SIG-M5 (cell line): ENCODE results near the gene ZC3H7A.
"Not testable (repeated sequence)": the region's sequence is repeated elsewhere in the genome, so short reads cannot be mapped to it uniquely, and the experiment has no call there.

Experiments used
- DNase-seq: peaks from one replicate; lab custom pipeline; 2025; lab: John Stamatoyannopoulos, UW

ZC3H7A gene

DNA sequence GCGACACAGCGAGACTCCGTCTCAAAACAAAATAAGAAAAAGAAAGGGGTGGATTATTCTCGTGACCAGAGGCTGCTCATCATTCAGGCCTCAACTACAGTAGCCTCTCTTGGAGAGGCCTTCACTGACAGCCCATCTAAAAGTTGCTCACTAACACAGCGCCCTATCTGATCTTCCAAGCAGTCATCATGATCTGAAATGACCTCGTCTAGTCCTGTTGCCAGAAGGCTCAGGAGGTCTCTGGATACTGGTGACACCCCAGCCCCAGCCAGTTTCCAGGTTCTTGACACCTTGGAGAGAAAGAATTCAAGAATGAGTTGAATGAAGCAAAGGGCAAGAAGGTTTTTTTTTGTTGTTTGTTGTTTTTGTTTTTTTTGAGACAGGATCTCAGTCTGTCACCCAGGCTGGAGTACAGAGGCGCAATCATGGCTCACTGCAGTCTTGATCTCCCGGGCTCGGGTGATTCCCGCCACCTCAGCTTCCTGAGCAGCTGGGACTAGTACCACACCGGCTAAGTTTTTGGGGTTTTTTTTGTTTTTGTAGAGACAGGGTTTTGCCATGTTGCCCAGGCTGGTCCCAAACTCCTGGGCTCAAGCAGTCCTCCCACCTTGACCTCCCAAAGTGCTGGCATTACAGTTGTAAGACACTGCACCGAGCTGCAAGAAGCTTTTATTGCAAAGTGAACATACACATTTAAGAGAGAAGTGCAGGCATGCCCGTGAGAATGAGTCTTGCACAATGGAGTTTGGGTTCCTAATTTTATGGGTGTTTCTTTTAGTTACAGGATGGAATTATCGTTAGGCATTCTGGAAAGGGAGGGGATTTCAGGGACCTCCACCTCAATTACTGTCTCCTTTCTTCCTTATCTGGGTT is 2.7 kb upstream of the ZC3H7A start:
- DNase-seq, result no peak

DNA sequence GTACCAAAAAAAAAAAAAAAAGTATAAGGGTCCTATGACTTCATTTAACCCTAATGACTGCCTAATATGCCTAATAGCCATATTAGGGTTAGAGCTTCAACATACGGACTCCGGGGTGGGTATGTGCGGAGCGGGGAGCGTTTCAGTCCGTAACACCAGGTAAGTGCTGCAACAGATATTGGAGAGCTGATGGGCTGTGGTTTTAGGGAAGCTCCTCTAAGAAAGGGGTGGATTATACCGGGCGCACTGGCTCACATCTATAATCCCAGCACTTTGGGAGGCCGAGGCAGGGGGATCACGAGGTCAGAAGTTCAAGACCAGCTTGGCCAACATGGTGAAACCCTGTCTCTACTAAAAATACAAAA is 1.9 kb upstream of the ZC3H7A start:
- DNase-seq, result no peak

DNA sequence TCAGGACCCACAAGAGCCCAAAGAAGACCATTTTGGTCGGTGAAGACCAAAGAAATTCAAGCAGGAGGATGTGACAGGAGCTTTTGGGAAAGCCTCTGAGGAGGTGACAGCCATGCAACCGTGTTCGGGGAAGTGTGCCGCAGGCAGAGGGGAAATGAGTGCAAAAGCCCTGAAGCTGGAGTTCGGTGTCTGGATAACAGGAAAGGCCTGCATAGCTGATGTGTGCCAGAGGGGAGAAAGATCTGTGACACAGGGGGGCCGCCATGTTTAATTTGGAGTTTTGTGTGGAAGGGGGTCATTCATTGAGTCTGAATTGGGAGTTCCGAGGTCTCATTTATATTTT is 870 bp upstream of the ZC3H7A start:
- DNase-seq, result no peak

DNA sequence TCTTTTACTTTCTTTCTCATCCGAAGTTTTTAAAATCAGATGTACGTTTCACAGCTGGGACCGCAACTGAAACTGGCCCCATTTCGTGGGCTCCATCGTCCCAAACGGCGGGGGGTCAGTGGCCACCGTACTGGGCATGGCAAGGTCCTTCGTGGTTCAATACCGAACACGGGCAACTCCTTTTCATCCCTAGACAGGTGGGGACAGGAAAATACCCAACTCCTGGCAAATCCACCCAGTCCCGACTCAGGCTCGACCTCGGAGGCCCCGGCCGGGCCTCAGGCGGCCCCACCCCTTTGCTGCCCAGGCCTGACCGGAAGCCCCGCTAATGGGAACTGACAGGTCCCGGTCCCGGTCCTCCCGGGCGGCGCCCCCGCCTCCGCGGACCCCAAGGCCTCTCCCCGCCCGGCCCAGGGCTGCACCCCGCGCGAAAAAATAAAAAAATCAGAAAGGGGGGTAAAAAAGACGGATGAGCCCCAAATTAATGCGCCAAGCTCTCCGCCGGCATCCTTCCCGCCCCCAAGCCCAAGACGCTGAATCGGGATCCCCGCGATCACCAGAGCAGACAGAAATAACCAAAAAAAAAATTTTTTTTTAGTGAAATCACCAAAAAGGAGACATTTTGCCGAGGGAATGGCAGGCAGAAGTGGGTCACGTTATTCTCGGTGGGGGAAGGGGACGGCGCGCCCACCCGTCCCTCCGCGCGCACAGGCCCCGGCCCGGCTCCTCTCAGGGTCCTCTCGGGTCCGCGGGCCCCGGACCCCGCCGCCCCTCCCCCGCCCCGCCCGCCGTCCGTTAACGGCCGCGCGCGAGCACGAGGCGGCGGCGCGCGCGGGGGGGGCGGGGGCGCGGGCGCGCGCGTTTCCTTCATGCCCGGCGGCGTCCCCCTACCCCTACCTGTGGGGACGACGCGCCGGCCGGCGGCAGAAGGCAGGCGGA is 562 bp downstream of the ZC3H7A start:
- DNase-seq, result no peak

DNA sequence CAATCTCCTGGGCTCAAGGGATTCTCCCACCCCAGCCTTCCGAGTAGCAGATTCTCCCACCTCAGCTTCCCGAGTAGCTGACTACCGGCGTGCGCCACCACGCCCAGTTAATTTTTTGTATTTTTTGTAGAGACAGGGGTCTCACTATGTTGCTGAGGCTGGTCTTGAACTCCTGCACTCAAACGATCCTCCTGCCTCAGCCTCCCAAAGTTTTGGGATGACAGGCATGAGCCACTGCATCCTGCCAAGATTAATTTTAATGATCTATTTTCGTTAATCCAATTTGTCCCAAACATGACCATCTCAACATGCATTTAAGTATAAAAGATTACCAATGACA is 1.2 kb downstream of the ZC3H7A start:
- no peak for DNase-seq

DNA sequence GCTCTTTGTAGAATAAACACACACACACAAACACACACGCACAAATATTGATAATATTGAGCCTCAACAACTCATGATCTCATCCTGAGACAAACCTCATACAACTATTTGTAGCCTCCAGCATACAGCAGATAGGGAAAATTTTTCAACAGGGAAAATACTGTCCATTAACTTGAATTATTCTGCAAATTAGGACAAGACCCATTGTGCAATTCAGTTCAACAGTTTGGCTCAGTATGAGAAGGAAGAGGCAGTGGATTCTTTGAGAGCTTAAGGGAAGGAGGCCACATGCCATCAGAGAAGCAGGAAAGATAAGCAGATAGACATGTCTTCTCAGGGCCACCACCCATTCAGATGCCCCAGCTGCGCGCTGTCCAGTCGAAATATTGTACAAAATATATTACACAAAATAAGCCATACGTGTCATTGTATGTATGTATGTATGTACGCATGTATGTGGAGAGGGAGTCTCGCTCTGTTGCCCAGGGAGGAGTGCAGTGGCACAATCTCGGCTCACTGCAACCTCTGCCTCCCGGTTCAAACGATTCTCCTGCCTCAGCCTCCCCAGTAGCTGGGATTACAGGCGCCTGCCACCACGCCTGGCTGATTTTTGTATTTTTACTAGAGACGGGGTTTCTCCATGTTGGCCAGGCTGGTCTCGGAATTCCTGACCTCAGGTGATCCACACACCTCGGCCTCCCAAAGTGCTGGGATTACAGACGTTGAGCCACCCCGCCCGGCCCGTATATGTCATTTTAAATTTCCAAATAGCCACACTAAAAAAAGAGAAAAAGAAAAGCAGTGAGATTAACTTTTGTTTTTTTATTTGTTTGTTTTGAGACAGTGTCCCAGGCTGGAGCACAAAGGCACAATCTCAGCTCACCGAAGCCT is 1.8 kb downstream of the ZC3H7A start:
- no peak for DNase-seq

DNA sequence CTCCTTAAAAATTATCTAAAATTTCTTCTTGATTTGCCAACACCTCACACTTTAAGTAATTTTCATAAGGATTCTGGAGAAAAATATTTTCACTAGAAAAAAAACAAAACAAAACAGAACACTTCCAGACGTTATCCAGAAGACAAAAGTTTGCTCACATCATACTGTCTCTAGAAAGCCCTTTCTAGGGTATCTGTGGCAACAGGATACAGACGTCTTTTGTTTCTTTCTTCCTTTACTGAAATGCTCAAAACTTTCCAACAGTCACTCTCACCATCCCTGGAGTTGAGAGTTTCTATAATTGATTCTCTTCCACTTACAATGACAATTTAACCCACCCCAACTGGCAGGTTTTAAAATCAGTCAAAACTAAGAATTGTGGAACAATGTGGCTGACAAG is 2.6 kb downstream of the ZC3H7A start:
- DNase-seq, result no peak

DNA sequence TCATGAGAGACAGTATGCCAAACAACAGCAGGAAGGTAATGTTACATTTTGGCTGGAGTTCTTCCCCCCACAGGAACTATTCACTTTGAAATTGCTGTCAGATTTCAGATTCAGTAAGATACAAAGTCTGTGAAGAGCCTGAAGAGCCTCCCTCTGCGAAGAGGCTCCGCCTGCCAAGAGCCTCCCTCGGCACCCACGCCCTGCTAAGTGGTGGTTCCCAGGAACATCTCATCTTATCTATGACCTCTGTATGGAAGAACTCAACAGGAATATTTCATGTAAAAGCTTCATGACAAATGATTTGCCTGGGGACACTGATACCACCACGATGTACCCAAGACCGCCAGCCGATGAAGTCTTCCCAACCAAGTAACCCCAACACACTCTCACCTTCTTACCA is 3.2 kb downstream of the ZC3H7A start:
- no peak for DNase-seq

DNA sequence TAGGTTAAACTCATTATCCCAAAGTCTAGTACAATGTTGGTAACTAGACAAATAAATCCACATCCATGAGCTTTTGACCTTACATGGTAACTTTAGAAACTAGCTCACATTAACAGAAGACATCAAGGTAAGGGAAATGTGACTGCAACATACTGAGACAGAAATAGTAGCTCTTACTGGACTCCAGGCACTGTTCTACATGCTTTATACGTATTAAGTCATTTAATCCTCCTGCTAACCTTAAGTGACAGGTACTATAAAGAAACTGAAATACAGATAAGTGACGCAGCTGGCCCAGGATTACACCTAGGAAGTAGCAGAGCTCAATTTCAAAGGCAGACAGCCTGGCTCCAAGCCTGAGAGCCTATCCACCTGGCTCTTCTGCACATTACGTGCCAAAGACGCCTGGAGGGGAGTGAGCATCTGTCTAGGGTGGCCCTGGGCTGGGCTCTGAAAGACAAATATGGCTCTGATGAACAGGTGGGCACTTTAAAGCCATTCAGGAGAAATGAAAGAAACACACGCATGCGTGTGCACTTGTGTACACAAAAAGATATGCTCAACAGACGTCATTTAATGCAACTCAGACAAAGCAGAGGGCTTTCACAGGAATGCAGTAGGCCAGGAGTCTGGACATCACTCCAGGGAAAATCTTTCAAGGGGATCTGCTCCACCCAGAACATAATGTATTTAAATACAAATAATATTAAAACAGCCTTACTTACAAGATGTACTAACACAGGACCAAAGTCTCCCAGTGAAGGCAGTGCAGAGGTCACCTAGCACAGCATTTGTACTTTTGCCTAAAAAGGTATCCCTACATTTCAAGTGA is 4.4 kb downstream of the ZC3H7A start:
- no peak for DNase-seq

DNA sequence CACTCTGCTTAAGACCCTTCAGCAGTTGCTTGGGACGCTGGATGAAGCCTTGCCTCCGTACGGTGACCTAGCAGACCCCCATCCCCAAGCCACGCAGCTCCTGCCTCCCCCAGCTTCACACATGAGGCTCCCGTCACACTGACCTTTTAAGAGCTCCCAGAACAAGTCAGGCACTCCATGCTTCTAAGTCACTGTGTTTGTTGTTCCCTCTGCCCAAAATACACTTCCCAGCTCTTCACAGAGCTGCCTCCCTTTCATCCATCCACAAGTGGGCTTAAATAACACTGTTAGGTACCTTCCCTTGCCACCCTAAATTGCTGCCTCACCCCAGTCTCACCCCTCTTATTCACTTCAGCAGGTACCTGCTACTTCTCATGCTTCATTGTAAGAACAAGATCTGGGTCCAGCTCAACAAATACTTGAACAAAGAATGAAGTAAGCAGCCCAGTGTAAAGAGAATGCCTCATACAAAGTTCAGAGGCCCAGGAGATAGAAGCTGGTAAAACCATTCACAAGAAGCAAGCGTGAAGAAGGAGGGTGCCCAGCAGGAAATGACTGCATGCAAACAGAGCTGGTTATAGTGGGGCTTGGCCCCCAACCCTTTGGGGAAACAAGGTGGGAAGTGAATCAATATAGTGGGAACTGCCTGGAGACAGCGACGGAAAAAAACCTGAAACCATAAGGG is 5.8 kb downstream of the ZC3H7A start:
- DNase-seq, result no peak

DNA sequence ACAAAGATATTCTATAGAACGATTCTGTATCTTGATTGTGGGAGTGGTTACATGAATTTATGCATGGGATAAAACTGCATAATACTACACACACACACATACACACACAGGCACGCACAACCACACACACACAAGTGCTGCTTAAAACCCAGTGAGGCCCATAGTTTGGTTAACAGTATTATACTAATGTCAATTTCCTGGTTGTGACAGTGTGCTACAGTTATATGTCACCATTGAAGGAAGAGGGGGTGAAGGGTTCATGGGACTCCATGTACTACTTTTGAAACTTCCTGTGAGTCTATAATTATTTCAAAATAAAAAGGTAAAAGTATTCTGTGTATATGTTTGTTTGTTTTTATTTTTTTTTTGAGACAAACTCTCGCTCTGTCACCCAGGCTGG is 8.1 kb downstream of the ZC3H7A start:
- no peak for DNase-seq

DNA sequence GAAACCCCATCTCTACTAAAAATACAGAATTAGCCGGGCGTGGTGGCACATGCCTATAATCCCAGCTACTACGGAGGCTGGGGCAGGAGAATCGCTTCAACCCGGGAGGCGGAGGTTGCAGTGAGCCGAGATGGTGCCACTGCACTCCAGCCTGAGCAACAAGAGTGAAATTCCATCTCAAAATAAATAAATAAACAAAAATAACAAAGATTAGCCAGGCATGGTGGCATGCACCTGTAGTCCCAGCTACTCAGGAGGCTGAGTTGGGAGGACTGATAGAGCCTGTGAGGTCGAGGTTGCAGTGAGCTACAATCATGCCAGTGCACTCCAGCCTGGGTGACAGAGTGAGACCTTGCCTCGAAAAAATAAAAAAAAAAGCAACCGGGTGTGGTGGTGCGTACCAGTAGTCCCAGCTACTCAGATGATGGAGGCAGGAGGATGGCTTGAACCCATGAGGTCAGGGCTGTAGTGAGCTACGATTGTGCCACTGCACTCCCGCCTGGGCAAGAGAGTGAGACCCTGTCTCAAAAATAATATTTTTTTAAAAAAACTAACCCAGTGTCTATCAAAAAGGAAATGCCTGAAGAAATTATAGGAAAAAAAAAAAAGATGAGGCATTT is 12.0 kb downstream of the ZC3H7A start:
- not testable (repeated sequence) for DNase-seq

DNA sequence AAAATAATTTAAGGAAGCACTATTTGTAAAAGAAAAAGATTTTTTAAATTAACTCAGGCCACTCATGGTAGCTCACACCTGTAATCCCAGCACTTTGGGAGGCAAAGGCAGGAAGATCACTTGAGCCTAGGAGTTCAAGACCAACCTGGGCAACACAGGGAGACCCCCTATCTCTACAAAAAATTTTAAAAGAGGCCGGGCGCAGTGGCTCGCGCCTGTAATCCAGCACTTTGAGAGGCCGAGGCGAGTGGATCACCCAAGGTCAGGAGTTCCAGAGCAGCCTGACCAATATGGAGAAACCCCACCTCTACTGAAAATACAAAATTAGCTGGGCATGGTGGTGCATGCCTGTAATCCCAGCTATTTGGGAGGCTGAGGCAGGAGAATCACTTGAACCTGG is 12.7 kb downstream of the ZC3H7A start:
- not testable (repeated sequence) for DNase-seq

DNA sequence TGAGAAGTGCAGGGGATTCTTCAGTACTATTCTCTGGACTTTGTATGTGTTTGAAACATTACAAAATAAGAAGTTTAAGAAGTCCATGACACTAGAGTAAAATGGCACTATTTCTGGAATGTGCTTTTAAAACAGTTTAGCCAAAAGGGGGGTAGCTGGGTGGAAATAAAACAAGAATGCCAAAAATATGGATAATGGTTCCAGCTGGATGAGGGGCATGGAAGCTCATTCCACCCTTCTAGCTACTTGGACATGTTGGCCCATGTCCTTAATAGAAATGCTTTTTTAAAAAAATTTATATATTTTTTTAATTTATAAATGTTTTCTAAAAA is 13.1 kb downstream of the ZC3H7A start:
- DNase-seq, result no peak

DNA sequence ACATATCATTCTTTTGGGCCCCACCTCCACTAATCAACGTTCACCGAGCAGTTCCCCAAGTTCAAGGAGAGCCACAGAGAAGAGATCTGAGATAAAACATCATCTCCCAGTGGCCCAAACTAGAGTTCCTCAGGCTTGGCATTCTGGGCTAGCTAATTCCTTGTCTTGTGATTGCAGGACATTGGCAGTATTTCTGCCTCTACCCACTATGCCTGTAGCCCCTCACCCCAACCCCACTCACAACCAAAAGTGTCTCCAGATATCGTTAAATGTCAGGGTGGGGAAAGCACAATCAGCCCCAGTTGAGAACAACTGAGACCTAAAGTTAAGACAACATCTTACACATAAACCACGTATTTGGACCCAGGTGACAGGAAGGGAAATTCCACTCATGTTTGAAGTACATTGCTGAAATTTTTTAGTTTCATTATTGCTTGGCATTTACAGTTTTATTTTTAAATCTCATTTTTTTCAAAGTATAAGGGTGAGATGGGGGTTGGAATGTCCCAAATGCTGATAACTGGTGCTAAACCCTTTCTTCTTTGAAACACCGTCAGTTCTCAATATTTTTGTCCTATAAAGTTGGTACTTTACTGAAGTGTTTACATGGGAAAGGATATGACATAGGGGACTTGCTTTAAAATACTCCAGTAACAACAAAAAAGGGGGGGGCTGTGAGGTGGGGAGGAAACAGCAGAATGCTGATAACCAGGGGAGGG is 13.6 kb downstream of the ZC3H7A start:
- DNase-seq, result no peak

DNA sequence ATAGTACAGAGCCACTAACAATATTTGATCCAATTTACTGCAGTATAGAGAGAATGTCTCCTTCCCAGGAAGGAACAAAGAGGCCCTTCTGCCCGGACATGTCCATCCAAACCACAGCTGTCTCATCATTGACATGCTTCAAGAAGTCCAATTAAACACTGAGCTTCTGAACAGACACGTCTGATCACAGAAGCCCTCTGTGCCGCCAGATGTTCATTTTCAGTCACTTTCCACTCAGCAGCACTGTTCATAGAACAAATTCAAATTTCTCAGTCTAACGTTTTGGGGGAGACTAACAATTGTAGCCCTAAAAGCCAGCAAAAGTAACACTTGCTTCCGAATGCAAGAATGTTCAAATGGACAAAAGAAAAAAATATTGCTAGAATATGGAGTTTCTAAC is 15.3 kb downstream of the ZC3H7A start:
- no peak for DNase-seq

DNA sequence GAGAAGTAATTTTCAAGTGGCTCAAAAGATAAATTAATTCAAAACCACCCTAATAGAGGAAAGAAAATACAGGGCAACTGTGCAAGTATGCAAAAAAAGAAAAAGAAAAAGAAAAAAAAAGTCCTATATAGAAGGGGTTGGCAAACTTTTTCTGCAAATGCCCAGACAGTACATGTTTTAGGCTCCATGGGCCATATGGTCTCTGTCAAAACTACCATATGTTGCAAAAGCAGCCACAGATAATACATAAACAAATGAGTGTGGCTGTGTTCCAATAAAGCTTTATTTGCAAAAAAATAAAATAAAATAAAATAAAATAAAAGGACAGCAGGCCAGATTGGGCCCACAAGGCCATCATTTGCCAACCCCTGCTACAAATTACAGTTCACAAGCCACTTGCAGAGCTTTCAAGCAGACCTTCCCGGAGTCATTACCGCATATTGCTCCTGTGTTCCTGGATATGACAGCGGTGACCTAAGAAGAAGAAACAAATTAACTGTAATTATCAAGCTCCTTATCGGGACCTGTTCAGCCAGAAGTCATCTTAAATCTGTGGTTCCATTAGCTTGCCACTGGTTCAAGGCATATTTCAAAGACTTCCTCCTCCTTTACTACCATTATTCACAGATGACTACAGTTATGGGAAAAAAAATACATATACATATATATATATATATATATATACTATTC is 15.9 kb downstream of the ZC3H7A start:
- DNase-seq, result no peak

DNA sequence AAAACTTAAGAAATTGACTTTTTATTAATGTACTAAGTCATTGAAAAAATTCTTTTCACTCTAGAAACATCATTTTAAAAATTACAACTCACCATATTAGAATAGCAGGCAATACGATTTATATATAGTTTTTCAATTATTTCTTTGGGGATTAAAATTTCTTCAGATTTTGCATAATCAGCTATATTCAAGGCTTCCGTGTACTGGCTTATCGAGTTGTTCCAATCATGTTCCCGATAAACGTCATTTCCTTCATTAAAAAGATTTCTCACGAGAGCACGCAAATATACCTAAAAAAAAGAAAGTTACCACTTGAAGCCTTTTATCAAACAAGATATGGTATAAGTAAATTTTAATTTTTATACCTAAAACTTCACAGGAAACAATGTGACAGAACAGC is 18.0 kb downstream of the ZC3H7A start:
- no peak for DNase-seq

DNA sequence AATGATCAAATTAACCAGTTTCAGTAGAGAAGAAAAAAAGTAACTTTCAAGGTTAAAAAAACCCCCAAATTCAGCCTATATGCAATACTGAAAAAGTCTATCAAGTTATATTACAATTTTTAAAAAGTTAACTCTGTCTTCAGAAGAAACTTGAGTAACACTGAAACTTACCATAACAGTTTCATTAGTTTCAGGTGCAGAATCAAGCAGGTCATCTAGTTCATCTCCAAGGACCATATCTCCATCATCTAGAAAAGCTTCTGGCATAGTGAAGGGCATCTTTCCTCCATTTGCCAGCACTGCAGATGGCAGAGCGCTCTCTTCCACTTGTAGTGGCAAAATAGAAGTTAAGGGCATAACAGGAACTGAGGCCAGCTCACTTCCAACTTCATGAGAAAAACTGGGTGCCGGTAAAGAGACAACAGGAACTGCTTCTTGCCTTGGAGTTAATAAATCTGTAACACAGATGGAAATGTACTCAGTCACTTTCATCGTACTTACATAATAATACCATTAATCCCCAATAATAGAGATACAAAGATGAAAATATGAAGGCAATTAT is 22.9 kb downstream of the ZC3H7A start:
- no peak for DNase-seq
